Neuronal stem cell (in vitro differentiated cells): ENCODE results near the gene ASH1L.
"Not testable (repeated sequence)": the region's sequence is repeated elsewhere in the genome, so short reads cannot be mapped to it uniquely, and the experiment has no call there.

Experiments used
- DNase-seq: peaks from one replicate; pipeline ENCODE4 v3.0.0-alpha.2; 2013; ENCODE audit warnings: low spot score
- H2AFZ ChIP-seq: one replicate; pipeline ENCODE4 v1.6.1; 2013; ENCODE audit warnings: mild to moderate bottlenecking, low read length, inconsistent platforms
- H2AK5ac ChIP-seq: 2 replicates; pipeline ENCODE4 v1.6.1; 2013; ENCODE audit warnings: low read depth, mild to moderate bottlenecking, inconsistent platforms, low read length, moderate library complexity, mixed read lengths
- H2BK120ac ChIP-seq: 2 replicates; pipeline ENCODE4 v1.6.1; 2013; ENCODE audit warnings: low read depth, mild to moderate bottlenecking, inconsistent platforms, low read length, moderate library complexity, mixed read lengths
- H2BK12ac ChIP-seq: one replicate; pipeline ENCODE4 v1.6.1; 2013; ENCODE audit warnings: low read length, inconsistent platforms
- H2BK15ac ChIP-seq: 2 replicates; pipeline ENCODE4 v1.6.1; 2013; ENCODE audit warnings: mild to moderate bottlenecking, low read length, inconsistent platforms, mixed read lengths
- H2BK5ac ChIP-seq: one replicate; pipeline ENCODE4 v1.6.1; 2013; ENCODE audit warnings: inconsistent platforms, mild to moderate bottlenecking, low read length, moderate library complexity
- H3K14ac ChIP-seq: one replicate; pipeline ENCODE4 v1.6.1; 2013; ENCODE audit warnings: low read length, inconsistent platforms
- H3K18ac ChIP-seq: 2 replicates; pipeline ENCODE4 v1.6.1; 2013; ENCODE audit warnings: low read length, inconsistent platforms
- H3K23ac ChIP-seq: 2 replicates; pipeline ENCODE4 v1.6.1; 2013; ENCODE audit warnings: low read depth, mild to moderate bottlenecking, mixed read lengths, low read length, inconsistent platforms; ENCODE audit not compliant: poor library complexity
- H3K27ac ChIP-seq: replicated peaks from 3 replicates; pipeline ENCODE4 v1.5.1; 2013; ENCODE audit warnings: low read length, inconsistent platforms
- H3K27me3 ChIP-seq, 3 experiments: 2 replicates each; pipeline ENCODE4 v1.6.1; 2013; ENCODE audit warnings: low read length in 3 of 3, mild to moderate bottlenecking in 2 of 3, inconsistent platforms in 1 of 3, low read depth in 1 of 3, mixed read lengths in 1 of 3, moderate library complexity in 1 of 3; ENCODE audit not compliant: control insufficient read depth in 3 of 3, insufficient read depth in 3 of 3
- H3K36me3 ChIP-seq, 2 donors: replicated peaks in 1 of 2; 2 replicates each; pipeline ENCODE4 v1.6.1; 2013; ENCODE audit warnings: low read length in 2 of 2; ENCODE audit not compliant: control insufficient read depth in 2 of 2, insufficient read depth in 2 of 2
- H3K4ac ChIP-seq: 2 replicates; pipeline ENCODE4 v1.6.1; 2013; ENCODE audit warnings: inconsistent platforms, mild to moderate bottlenecking, low read length, moderate library complexity
- H3K4me1 ChIP-seq, 2 donors: 1 replicate in 1 of 2; 2 replicates in 1 of 2; pipeline ENCODE4 v1.6.1; 2013; ENCODE audit warnings: low read length in 2 of 2, low read depth in 1 of 2; ENCODE audit not compliant: control insufficient read depth in 2 of 2, insufficient read depth in 1 of 2
- H3K4me2 ChIP-seq: one replicate; pipeline ENCODE4 v1.6.1; 2013; ENCODE audit warnings: mild to moderate bottlenecking, low read length, inconsistent platforms; ENCODE audit not compliant: insufficient read depth, poor library complexity, severe bottlenecking
- H3K4me3 ChIP-seq, 2 donors: 2 replicates each; pipeline ENCODE4 v1.5.1; 2013; ENCODE audit warnings: low read length in 2 of 2, mild to moderate bottlenecking in 2 of 2, inconsistent platforms in 1 of 2, moderate library complexity in 1 of 2
- H3K79me1 ChIP-seq: one replicate; pipeline ENCODE4 v1.6.1; 2013; ENCODE audit warnings: low read depth, mild to moderate bottlenecking, inconsistent platforms, low read length, moderate library complexity
- H3K9ac ChIP-seq: one replicate; pipeline ENCODE4 v1.6.1; 2013; ENCODE audit warnings: mild to moderate bottlenecking, low read depth, low read length, inconsistent platforms; ENCODE audit not compliant: poor library complexity
- H3K9me3 ChIP-seq, 2 donors: replicated peaks in 1 of 2; 2 replicates each; pipeline versions ENCODE3 to v1.6.1; 2013; ENCODE audit warnings: low read length in 2 of 2, mild to moderate bottlenecking in 2 of 2, inconsistent platforms in 1 of 2, low read depth in 1 of 2, mixed read lengths in 1 of 2, moderate library complexity in 1 of 2; ENCODE audit not compliant: control insufficient read depth in 2 of 2, insufficient read depth in 1 of 2
- H4K8ac ChIP-seq: one replicate; pipeline ENCODE4 v1.6.1; 2013; ENCODE audit warnings: low read depth, mild to moderate bottlenecking, inconsistent platforms, low read length, moderate library complexity
- H4K91ac ChIP-seq: one replicate; pipeline ENCODE4 v1.6.1; 2013; ENCODE audit warnings: low read length, low read depth, mild to moderate bottlenecking, inconsistent platforms; ENCODE audit not compliant: poor library complexity
- WGBS, 2 donors: extraction: QIAGEN DNeasy Blood & Tissue Kit; methylation state at CpG; one replicate each; pipeline ENCODE4 v1.1.7; 2013; ENCODE audit warnings: missing lambda C conversion rate in 2 of 2, mixed read lengths in 1 of 2; ENCODE audit not compliant: insufficient read length in 2 of 2, insufficient replicate concordance in 1 of 2; ENCODE audit errors: extremely low coverage in 2 of 2; 5-methylcytosine and 5-hydroxymethylcytosine counted together

The ASH1L gene

DNA sequence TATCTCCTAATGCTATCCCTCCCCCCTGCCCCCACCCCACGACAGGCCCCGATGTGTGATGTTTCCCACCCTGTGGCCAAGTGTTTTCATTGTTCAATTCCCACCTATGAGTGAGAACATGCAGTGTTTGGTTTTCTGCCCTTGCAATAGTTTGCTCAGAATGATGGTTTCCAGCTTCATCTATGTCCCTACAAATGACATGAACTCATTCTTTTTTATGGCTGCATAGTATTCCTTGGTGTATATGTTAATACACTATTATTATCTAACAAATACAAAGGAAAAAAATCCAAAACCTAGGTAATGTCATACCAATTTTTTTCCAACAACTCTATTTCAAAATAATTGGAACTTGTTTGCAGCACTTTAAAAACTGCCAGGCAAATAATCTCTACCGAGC, 56.6 kb downstream of the ASH1L start:
- not testable (repeated sequence) for H4K8ac ChIP-seq, H4K91ac ChIP-seq, H2AFZ ChIP-seq, H3K36me3 ChIP-seq, H3K9ac ChIP-seq, DNase-seq, H3K79me1 ChIP-seq, H3K4me2 ChIP-seq, H3K4me1 ChIP-seq, H3K27ac ChIP-seq, H2BK15ac ChIP-seq, H3K18ac ChIP-seq, H3K9me3 ChIP-seq, H2BK5ac ChIP-seq, H2BK120ac ChIP-seq, H3K27me3 ChIP-seq, H3K23ac ChIP-seq, H2BK12ac ChIP-seq, H3K4ac ChIP-seq, H3K4me3 ChIP-seq, H2AK5ac ChIP-seq, H3K14ac ChIP-seq
- WGBS, 2 donors = no CpG with 5 or more reads among the region's 3 CpGs

DNA sequence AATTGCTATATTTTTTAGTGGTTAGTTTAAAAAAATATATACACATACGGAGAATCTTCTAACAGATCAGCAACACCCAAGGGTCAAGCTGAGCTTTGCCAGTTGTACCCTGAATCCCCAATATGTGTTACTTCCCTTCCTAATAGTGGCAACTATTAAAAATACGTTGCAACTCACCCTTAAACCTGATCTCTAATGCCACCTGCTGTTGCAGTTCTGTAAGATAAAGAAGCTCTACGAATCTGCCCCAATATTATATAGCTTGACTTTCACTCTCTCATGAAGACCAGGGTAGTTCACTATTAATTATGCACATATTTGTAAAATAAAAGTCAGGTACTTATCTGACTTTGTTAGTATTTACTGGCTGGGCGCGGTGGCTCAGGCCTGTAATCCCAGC, 58.4 kb downstream of the ASH1L start:
- H3K18ac ChIP-seq = no peak overlapping the region
- no peak overlapping the region for H2BK15ac ChIP-seq
- no peak overlapping the region for H3K4me2 ChIP-seq
- peaks cover 0 to 7% of the 10 kb centered on the region in 2 donors for H3K36me3 ChIP-seq
- H2BK12ac ChIP-seq = no peak overlapping the region
- H3K4ac ChIP-seq = no peak overlapping the region
- no peak overlapping the region for H3K4me3 ChIP-seq
- no peak overlapping the region for H3K27ac ChIP-seq
- no peak overlapping the region for H4K91ac ChIP-seq
- no peak overlapping the region for H2AK5ac ChIP-seq
- no peak overlapping the region for H2BK120ac ChIP-seq
- H4K8ac ChIP-seq = no peak overlapping the region
- no peak overlapping the region for H2BK5ac ChIP-seq
- H3K4me1 ChIP-seq = peaks cover 0 to 3% of the 10 kb centered on the region in 2 donors
- peaks cover 3% of the 10 kb centered on the region for H3K79me1 ChIP-seq
- no peak overlapping the region for H2AFZ ChIP-seq
- no peaks in the 10 kb centered on the region for H3K27me3 ChIP-seq
- H3K14ac ChIP-seq = no peak overlapping the region
- H3K9ac ChIP-seq = no peak overlapping the region
- no peak for DNase-seq
- no peak overlapping the region for H3K23ac ChIP-seq
- WGBS, 2 donors = no CpG with 5 or more reads among the region's 5 CpGs
- no peaks in the 10 kb centered on the region for H3K9me3 ChIP-seq

GRCh38 chr1:155499953-155500639, 62.5 kb downstream of the ASH1L start:
- Histone ChIP-seq H3K14ac (no peak overlapping the region), H3K18ac (no peak overlapping the region), H2AFZ (no peak overlapping the region), H3K23ac (no peak overlapping the region), H3K79me1 (peaks cover 3% of the 10 kb centered on the region), H2BK120ac (no peak overlapping the region), H2BK5ac (no peak overlapping the region), H3K36me3 (peaks cover 0 to 3% of the 10 kb centered on the region in 2 donors), H3K4me1 (peaks cover 0 to 3% of the 10 kb centered on the region in 2 donors), H4K91ac (no peak overlapping the region), H3K9me3 (no peaks in the 10 kb centered on the region), H3K27me3 (no peaks in the 10 kb centered on the region), H2BK15ac (no peak overlapping the region), H3K4me3 (no peak overlapping the region), H2BK12ac (no peak overlapping the region), H3K4ac (no peak overlapping the region), H3K27ac (no peak overlapping the region), H2AK5ac (no peak overlapping the region), H3K9ac (no peak overlapping the region), H3K4me2 (no peak overlapping the region), H4K8ac (no peak overlapping the region)
- no peak for DNase-seq
- WGBS, 2 donors = no CpG with 5 or more reads among the region's 5 CpGs

- DNase-seq = no peak
- H3K4ac ChIP-seq = no peak overlapping the region
- H2BK12ac ChIP-seq = no peak overlapping the region
- no peak overlapping the region for H2BK15ac ChIP-seq
- no CpG with 5 or more reads among the region's 1 CpG for WGBS, 2 donors
- H3K4me1 ChIP-seq = peaks cover 0 to 3% of the 10 kb centered on the region in 2 donors
- no peak overlapping the region for H2AK5ac ChIP-seq
- no peak overlapping the region for H3K9ac ChIP-seq
- H3K27me3 ChIP-seq = no peaks in the 10 kb centered on the region
- peaks cover 0 to 3% of the 10 kb centered on the region in 2 donors for H3K36me3 ChIP-seq
- H3K23ac ChIP-seq = no peak overlapping the region
- no peak overlapping the region for H4K8ac ChIP-seq
- no peak overlapping the region for H2AFZ ChIP-seq
- no peak overlapping the region for H2BK120ac ChIP-seq
- no peaks in the 10 kb centered on the region for H3K9me3 ChIP-seq
- H4K91ac ChIP-seq = no peak overlapping the region
- H3K79me1 ChIP-seq = peaks cover 3% of the 10 kb centered on the region
- no peak overlapping the region for H3K4me2 ChIP-seq
- no peak overlapping the region for H3K27ac ChIP-seq
- no peak overlapping the region for H3K4me3 ChIP-seq
- no peak overlapping the region for H3K14ac ChIP-seq
- H3K18ac ChIP-seq = no peak overlapping the region
- H2BK5ac ChIP-seq = no peak overlapping the region
Measured at GRCh38 chr1:155499263-155499662, 63.3 kb downstream of the ASH1L start.
